IMR-90 (cell line): ENCODE results near the gene ARHGAP10.
A peak's percentile ranks its signal among the peaks of the same experiment; 100 is the strongest.

Experiments
- BHLHE40 ChIP-seq: fragments of 150-350 bp; IDR thresholded peaks from 2 replicates; pipeline ENCODE4 v1.6.1; 2016; ENCODE audit warnings: mild to moderate bottlenecking, low read depth, low read length
- CEBPB ChIP-seq: IDR thresholded peaks from 2 replicates; pipeline ENCODE4 v1.6.1; 2012; ENCODE audit warnings: low read depth, low read length, improper control_type of control experiment
- CHD1 ChIP-seq: IDR thresholded peaks from 2 replicates; pipeline ENCODE4 v1.6.1; 2012; ENCODE audit warnings: low read depth, low read length, improper control_type of control experiment
- FOS ChIP-seq: fragments of 150-350 bp; IDR thresholded peaks from 2 replicates; pipeline ENCODE4 v1.6.1; 2016; ENCODE audit warnings: low read depth, low read length
- MAFK ChIP-seq: IDR thresholded peaks from 2 replicates; pipeline ENCODE4 v1.6.1; 2012; ENCODE audit warnings: low read depth, low read length, improper control_type of control experiment
- NFE2L2 ChIP-seq: fragments of 150-350 bp; IDR thresholded peaks from 2 replicates; pipeline ENCODE4 v1.6.1; 2016; ENCODE audit warnings: low read depth, mild to moderate bottlenecking, low read length
- POLR2A ChIP-seq: IDR thresholded peaks from 2 replicates; pipeline ENCODE4 v1.6.1; 2012; ENCODE audit warnings: mild to moderate bottlenecking, low read depth, low read length
- RAD21 ChIP-seq: IDR thresholded peaks from 2 replicates; pipeline ENCODE4 v1.6.1; 2012; ENCODE audit warnings: low read length, improper control_type of control experiment
- RFX5 ChIP-seq: IDR thresholded peaks from 2 replicates; pipeline ENCODE4 v1.8.0; 2012; ENCODE audit warnings: low read depth, mild to moderate bottlenecking, low read length, moderate library complexity
- SMC3 ChIP-seq: fragments of 150-350 bp; IDR thresholded peaks from 2 replicates; pipeline ENCODE4 v1.6.1; 2016; ENCODE audit warnings: low read depth, mild to moderate bottlenecking, antibody characterized with exemption, low read length, moderate library complexity
- TF ChIP-seq, protein P1 (sequence below): conservative IDR thresholded peaks from 2 replicates; pipeline ENCODE4 v1.5.1; 2012; ENCODE audit warnings: mild to moderate bottlenecking, low read depth, low read length, improper control_type of control experiment
- TF ChIP-seq, protein P2 (sequence below): fragments of 150-350 bp; IDR thresholded peaks from 2 replicates; pipeline ENCODE4 v1.6.1; 2016; ENCODE audit warnings: low read depth, mild to moderate bottlenecking, low read length, moderate library complexity, borderline replicate concordance
- TF ChIP-seq, protein P3 (sequence below): fragments of 150-350 bp; IDR thresholded peaks from 2 replicates; pipeline ENCODE4 v1.6.1; 2017; ENCODE audit warnings: mild to moderate bottlenecking, antibody characterized with exemption, low read length, low read depth

DNA sequence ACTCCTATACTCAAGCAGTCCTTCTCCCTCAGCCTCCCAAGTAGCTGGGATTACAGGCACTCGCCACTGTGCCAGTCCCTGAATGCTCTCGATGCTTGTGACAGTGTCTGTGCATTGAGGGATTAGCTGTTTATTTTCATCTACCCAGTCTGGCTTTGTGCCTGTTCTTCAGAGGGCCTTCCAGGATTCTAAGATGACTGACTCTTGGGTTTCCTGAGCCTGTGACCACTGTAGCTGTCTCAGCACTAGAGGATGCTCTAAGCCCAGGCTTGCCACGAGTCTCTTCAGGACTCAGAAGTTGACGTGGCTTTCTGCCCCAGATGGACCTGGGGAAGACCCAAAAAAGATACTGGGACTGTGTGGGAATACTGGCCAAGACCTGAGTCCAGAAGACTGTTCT lies 201.4 kb downstream of the ARHGAP10 start:
- TF ChIP-seq, protein P1, sequence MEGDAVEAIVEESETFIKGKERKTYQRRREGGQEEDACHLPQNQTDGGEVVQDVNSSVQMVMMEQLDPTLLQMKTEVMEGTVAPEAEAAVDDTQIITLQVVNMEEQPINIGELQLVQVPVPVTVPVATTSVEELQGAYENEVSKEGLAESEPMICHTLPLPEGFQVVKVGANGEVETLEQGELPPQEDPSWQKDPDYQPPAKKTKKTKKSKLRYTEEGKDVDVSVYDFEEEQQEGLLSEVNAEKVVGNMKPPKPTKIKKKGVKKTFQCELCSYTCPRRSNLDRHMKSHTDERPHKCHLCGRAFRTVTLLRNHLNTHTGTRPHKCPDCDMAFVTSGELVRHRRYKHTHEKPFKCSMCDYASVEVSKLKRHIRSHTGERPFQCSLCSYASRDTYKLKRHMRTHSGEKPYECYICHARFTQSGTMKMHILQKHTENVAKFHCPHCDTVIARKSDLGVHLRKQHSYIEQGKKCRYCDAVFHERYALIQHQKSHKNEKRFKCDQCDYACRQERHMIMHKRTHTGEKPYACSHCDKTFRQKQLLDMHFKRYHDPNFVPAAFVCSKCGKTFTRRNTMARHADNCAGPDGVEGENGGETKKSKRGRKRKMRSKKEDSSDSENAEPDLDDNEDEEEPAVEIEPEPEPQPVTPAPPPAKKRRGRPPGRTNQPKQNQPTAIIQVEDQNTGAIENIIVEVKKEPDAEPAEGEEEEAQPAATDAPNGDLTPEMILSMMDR: peak; percentile 53
- TF ChIP-seq RAD21 (peak; percentile 62), NFE2L2 (no peak), CEBPB (no peak), SMC3 (no peak), MAFK (no peak), POLR2A (no peak), FOS (no peak), BHLHE40 (no peak), CHD1 (no peak), RFX5 (no peak)
- TF ChIP-seq, protein P2, sequence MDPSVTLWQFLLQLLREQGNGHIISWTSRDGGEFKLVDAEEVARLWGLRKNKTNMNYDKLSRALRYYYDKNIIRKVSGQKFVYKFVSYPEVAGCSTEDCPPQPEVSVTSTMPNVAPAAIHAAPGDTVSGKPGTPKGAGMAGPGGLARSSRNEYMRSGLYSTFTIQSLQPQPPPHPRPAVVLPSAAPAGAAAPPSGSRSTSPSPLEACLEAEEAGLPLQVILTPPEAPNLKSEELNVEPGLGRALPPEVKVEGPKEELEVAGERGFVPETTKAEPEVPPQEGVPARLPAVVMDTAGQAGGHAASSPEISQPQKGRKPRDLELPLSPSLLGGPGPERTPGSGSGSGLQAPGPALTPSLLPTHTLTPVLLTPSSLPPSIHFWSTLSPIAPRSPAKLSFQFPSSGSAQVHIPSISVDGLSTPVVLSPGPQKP: no peak
- TF ChIP-seq, protein P3, sequence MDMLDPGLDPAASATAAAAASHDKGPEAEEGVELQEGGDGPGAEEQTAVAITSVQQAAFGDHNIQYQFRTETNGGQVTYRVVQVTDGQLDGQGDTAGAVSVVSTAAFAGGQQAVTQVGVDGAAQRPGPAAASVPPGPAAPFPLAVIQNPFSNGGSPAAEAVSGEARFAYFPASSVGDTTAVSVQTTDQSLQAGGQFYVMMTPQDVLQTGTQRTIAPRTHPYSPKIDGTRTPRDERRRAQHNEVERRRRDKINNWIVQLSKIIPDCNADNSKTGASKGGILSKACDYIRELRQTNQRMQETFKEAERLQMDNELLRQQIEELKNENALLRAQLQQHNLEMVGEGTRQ: no peak
